K562 (cell line): ENCODE data around the gene SLC4A2. TPM values are rescaled to one million over a fixed set of nuclear protein-coding genes. Genes with fewer than 3 reads are reported as not detected.

Experiments
- BRF2 ChIP-seq: IDR thresholded peaks from 3 replicates; pipeline ENCODE4 v1.6.1; 2011; ENCODE audit warnings: borderline replicate concordance, mild to moderate bottlenecking; ENCODE audit not compliant: insufficient read length, insufficient read depth
- CLOCK ChIP-seq: fragments of 250-450 bp; sonication (Bioruptor Pico); IDR thresholded peaks from 2 replicates; pipeline ENCODE4 v1.4.0; 2020; ENCODE audit warnings: mild to moderate bottlenecking, moderate library complexity, borderline replicate concordance
- CSDE1 ChIP-seq, 2 experiments: fragments of 450-650 bp; IDR thresholded peaks; 2 replicates each; pipeline ENCODE4 v1.6.1; 2016; ENCODE audit warnings: mild to moderate bottlenecking in 1 of 2
- CTBP1 ChIP-seq: fragments of 450-650 bp; IDR thresholded peaks from 2 replicates; pipeline ENCODE4 v1.6.1; 2016; ENCODE audit warnings: borderline replicate concordance
- CXXC5 ChIP-seq: fragments of 250-450 bp; sonication (Bioruptor Pico); IDR thresholded peaks from 2 replicates; pipeline ENCODE4 v1.8.0; 2022; ENCODE audit warnings: inconsistent platforms, mild to moderate bottlenecking, moderate library complexity
- E2F4 ChIP-seq: sonication (generic); formaldehyde crosslinking; IDR thresholded peaks from 2 replicates; pipeline ENCODE4 v1.8.0; 2022; ENCODE audit warnings: mild to moderate bottlenecking, low read depth, missing genetic modification reagents
- HNRNPL ChIP-seq: fragments of 200-400 bp; formaldehyde crosslinking; IDR thresholded peaks from 2 replicates; pipeline ENCODE4 v1.6.1; 2017; ENCODE audit warnings: low read depth, mild to moderate bottlenecking, low read length
- ID3 ChIP-seq, 2 experiments: fragments of 250-450 bp in 1 of 2; fragments of 450-650 bp in 1 of 2; sonication (Bioruptor Pico) in 1 of 2; IDR thresholded peaks; 2 replicates each; pipeline versions ENCODE4 v1.6.1 to v1.8.0; 2016 to 2021; ENCODE audit warnings: mild to moderate bottlenecking in 2 of 2, moderate library complexity in 2 of 2, missing compliant biosample characterization in 1 of 2, missing genetic modification characterization in 1 of 2
- KDM2B ChIP-seq: fragments of 250-450 bp; sonication (Bioruptor Pico); IDR thresholded peaks from 2 replicates; pipeline ENCODE4 v1.8.0; 2021; ENCODE audit warnings: mild to moderate bottlenecking, moderate library complexity
- NBN ChIP-seq: fragments of 450-650 bp; IDR thresholded peaks from 2 replicates; pipeline ENCODE4 v1.6.1; 2016; ENCODE audit warnings: low read depth, mild to moderate bottlenecking
- NFATC3 ChIP-seq: fragments of 450-650 bp; IDR thresholded peaks from 2 replicates; pipeline ENCODE4 v1.6.1; 2017; ENCODE audit warnings: mild to moderate bottlenecking
- RBM22 ChIP-seq: fragments of 200-400 bp; formaldehyde crosslinking; IDR thresholded peaks from 2 replicates; pipeline ENCODE4 v1.6.1; 2018; ENCODE audit warnings: low read length, low read depth; ENCODE audit not compliant: poor library complexity, severe bottlenecking
- SMAD3 ChIP-seq: fragments of 450-650 bp; formaldehyde crosslinking; conservative IDR thresholded peaks from 2 replicates; pipeline ENCODE4 v1.4.0; 2020; ENCODE audit warnings: mild to moderate bottlenecking
- SRSF1 ChIP-seq: fragments of 200-400 bp; formaldehyde crosslinking; IDR thresholded peaks from 2 replicates; pipeline ENCODE4 v1.6.1; 2017; ENCODE audit warnings: mild to moderate bottlenecking, low read depth, low read length, moderate library complexity
- TCF3 ChIP-seq: sonication (generic); formaldehyde crosslinking; IDR thresholded peaks from 2 replicates; pipeline ENCODE4 v1.4.0; 2020; ENCODE audit warnings: mild to moderate bottlenecking, missing genetic modification reagents
- TEAD2 ChIP-seq: fragments of 450-650 bp; IDR thresholded peaks from 2 replicates; pipeline ENCODE4 v1.6.1; 2016; ENCODE audit warnings: missing genetic modification characterization, control low read depth, missing compliant biosample characterization
- ZHX1 ChIP-seq: fragments of 150-350 bp; conservative IDR thresholded peaks from 2 replicates; pipeline ENCODE4 v1.6.1; 2014; ENCODE audit warnings: low read length
- ZNF253 ChIP-seq: fragments of 250-450 bp; sonication (Bioruptor Pico); conservative IDR thresholded peaks from 2 replicates; pipeline ENCODE4 v1.6.1; 2021; ENCODE audit warnings: mild to moderate bottlenecking
- ZNF586 ChIP-seq: fragments of 450-650 bp; formaldehyde crosslinking; conservative IDR thresholded peaks from 2 replicates; pipeline ENCODE4 v1.4.0; 2020; ENCODE audit warnings: mild to moderate bottlenecking, moderate library complexity
- polyA plus RNA-seq, 8 experiments: library from polyadenylated mRNA; depleted of rRNA in 4 of 8; stranded (reverse) in 5 of 8; unstranded in 3 of 8; fragments of >200 nt; fragmentation: Nextera tagmentation in 2 of 8; fragmentation: Illumina TruSeq in 1 of 8; extraction: Ambion mirVana in 2 of 8; extraction: Trizol in 1 of 8; gene quantifications; 2 replicates each; pipeline versions ENCODE4 v1.2.1 to v1.2.3, GENCODE V29; 2011 to 2014; ENCODE audit warnings: inconsistent platforms in 1 of 8, missing spikeins in 1 of 8
- total RNA-seq, 7 experiments: library from RNA; depleted of rRNA in 6 of 7; stranded (reverse); fragments of >200 nt in 6 of 7; fragmentation: Illumina TruSeq in 2 of 7; extraction: Trizol in 2 of 7; gene quantifications; 2 replicates each; pipeline versions ENCODE4 v1.2.1 to v1.2.3, GENCODE V29; 2011 to 2021; ENCODE audit warnings: low replicate concordance in 1 of 7

Gene SLC4A2
- total and polyA plus RNA-seq, 9 of the 15 experiments (the other 6 are each of a cell fraction or from before 2014, with no cell fraction given): 11.4 to 375 (median 130) TPM

- no peak for TF ChIP-seq RBM22
- TF ChIP-seq HNRNPL: peak; percentile 95
- 0 out of 2 replicates have a peak, but pooled peaks have one; percentile 18 for TF ChIP-seq NBN
- TF ChIP-seq CXXC5: peak; percentile 87
- TF ChIP-seq E2F4 (CRISPR knock-in tag): no peak
- 0 out of 2 replicates have a peak, but pooled peaks have one; percentile 0 for TF ChIP-seq TCF3
- no peak for TF ChIP-seq TEAD2 (tag)
- peak; percentile 95 for TF ChIP-seq CTBP1
- TF ChIP-seq CSDE1 (IDR thresholded peaks at IDR 0.05): no peak
- no peak for TF ChIP-seq CLOCK
- TF ChIP-seq NFATC3: no peak
- TF ChIP-seq ID3 (CRISPR knock-in tag; IDR thresholded peaks at IDR 0.05): no peak
- TF ChIP-seq ID3 (tag; IDR thresholded peaks at IDR 0.05): 0 out of 2 replicates have a peak, but pooled peaks have one; percentile 43
- no peak for TF ChIP-seq SRSF1
- TF ChIP-seq KDM2B (CRISPR knock-in tag): no peak; the same call in 1 of the 2 replicates
- no peak for TF ChIP-seq ZHX1
- no peak for TF ChIP-seq SMAD3 (CRISPR knock-in tag)
- TF ChIP-seq BRF2: no peak
- TF ChIP-seq ZNF586: no peak
- no peak for TF ChIP-seq ZNF253 (CRISPR knock-in tag)
Observed at GRCh38 chr7:151087245-151088018, 28.0 kb downstream of the SLC4A2 start (continued).
